HepG2 (cell line): ENCODE measurements around the gene ING2.

Experiments used
- ATF7-NPFF ChIP-seq: sonication (generic); formaldehyde crosslinking; IDR thresholded peaks from 2 replicates; pipeline ENCODE4 v1.8.1; 2023; ENCODE audit warnings: mild to moderate bottlenecking, low read depth, missing genetic modification reagents, moderate library complexity
- CBX1 ChIP-seq: IDR thresholded peaks from one replicate; pipeline ENCODE4 v1.6.1; 2016; ENCODE audit warnings: antibody characterized with exemption, low read depth
- FOSL2 ChIP-seq: sonication (generic); formaldehyde crosslinking; IDR thresholded peaks from 2 replicates; pipeline ENCODE4 v1.4.0; 2020; ENCODE audit warnings: missing genetic modification reagents
- IKZF4 ChIP-seq: sonication (generic); formaldehyde crosslinking; IDR thresholded peaks from 2 replicates; pipeline ENCODE4 v1.5.1; 2020; ENCODE audit warnings: borderline replicate concordance, mild to moderate bottlenecking, low read depth, missing genetic modification reagents; ENCODE audit errors: not compliant biosample characterization
- MXD4 ChIP-seq: IDR thresholded peaks from 2 replicates; pipeline ENCODE4 v1.6.1; 2016; ENCODE audit warnings: mild to moderate bottlenecking, missing biosample characterization, missing genetic modification reagents
- POLR2AphosphoS5 ChIP-seq: IDR thresholded peaks from 2 replicates; pipeline ENCODE4 v1.6.1; 2012; ENCODE audit warnings: low read depth, low read length
- THYN1 ChIP-seq: sonication (generic); formaldehyde crosslinking; IDR thresholded peaks from 2 replicates; pipeline ENCODE4 v1.8.1; 2023; ENCODE audit warnings: low read depth, mild to moderate bottlenecking, moderate library complexity, missing genetic modification reagents, borderline replicate concordance
- YY1 ChIP-seq: IDR thresholded peaks from 2 replicates; pipeline ENCODE4 v1.6.1; 2011; ENCODE audit warnings: low read length, low read depth, moderate library complexity, mild to moderate bottlenecking; ENCODE audit not compliant: insufficient read depth, insufficient replicate concordance
- ZHX1 ChIP-seq: sonication (generic); formaldehyde crosslinking; IDR thresholded peaks from 2 replicates; pipeline ENCODE4 v1.8.1; 2022; ENCODE audit warnings: low read depth, mild to moderate bottlenecking, missing genetic modification reagents
- ZNF121 ChIP-seq: sonication (generic); formaldehyde crosslinking; IDR thresholded peaks from 2 replicates; pipeline ENCODE4 v1.5.0; 2020; ENCODE audit warnings: mild to moderate bottlenecking, missing genetic modification reagents
- ZNF619 ChIP-seq: sonication (generic); formaldehyde crosslinking; IDR thresholded peaks from 2 replicates; pipeline ENCODE4 v1.4.0; 2020; ENCODE audit warnings: mild to moderate bottlenecking, missing genetic modification reagents
- TF ChIP-seq, protein P1 (sequence below): sonication (generic); formaldehyde crosslinking; IDR thresholded peaks from 2 replicates; pipeline ENCODE4 v1.4.0; 2020; ENCODE audit warnings: missing genetic modification reagents, mild to moderate bottlenecking, borderline replicate concordance
- TF ChIP-seq, protein P2 (sequence below): sonication (generic); formaldehyde crosslinking; IDR thresholded peaks from 2 replicates; pipeline ENCODE4 v1.4.0; 2020; ENCODE audit warnings: missing genetic modification reagents
- TF ChIP-seq, protein P3 (sequence below): sonication (generic); formaldehyde crosslinking; conservative IDR thresholded peaks from 2 replicates; pipeline ENCODE4 v1.4.0; 2020; ENCODE audit warnings: missing genetic modification reagents

GRCh38 chr4:183504930-183505610 is at the start of gene ING2:
- no peak for TF ChIP-seq ATF7-NPFF
- no peak for TF ChIP-seq MXD4
- TF ChIP-seq, protein P1, sequence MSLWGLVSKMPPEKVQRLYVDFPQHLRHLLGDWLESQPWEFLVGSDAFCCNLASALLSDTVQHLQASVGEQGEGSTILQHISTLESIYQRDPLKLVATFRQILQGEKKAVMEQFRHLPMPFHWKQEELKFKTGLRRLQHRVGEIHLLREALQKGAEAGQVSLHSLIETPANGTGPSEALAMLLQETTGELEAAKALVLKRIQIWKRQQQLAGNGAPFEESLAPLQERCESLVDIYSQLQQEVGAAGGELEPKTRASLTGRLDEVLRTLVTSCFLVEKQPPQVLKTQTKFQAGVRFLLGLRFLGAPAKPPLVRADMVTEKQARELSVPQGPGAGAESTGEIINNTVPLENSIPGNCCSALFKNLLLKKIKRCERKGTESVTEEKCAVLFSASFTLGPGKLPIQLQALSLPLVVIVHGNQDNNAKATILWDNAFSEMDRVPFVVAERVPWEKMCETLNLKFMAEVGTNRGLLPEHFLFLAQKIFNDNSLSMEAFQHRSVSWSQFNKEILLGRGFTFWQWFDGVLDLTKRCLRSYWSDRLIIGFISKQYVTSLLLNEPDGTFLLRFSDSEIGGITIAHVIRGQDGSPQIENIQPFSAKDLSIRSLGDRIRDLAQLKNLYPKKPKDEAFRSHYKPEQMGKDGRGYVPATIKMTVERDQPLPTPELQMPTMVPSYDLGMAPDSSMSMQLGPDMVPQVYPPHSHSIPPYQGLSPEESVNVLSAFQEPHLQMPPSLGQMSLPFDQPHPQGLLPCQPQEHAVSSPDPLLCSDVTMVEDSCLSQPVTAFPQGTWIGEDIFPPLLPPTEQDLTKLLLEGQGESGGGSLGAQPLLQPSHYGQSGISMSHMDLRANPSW (CRISPR knock-in tag), result no peak
- TF ChIP-seq YY1, result no peak
- no peak for TF ChIP-seq ZHX1 (CRISPR knock-in tag)
- TF ChIP-seq, protein P2, sequence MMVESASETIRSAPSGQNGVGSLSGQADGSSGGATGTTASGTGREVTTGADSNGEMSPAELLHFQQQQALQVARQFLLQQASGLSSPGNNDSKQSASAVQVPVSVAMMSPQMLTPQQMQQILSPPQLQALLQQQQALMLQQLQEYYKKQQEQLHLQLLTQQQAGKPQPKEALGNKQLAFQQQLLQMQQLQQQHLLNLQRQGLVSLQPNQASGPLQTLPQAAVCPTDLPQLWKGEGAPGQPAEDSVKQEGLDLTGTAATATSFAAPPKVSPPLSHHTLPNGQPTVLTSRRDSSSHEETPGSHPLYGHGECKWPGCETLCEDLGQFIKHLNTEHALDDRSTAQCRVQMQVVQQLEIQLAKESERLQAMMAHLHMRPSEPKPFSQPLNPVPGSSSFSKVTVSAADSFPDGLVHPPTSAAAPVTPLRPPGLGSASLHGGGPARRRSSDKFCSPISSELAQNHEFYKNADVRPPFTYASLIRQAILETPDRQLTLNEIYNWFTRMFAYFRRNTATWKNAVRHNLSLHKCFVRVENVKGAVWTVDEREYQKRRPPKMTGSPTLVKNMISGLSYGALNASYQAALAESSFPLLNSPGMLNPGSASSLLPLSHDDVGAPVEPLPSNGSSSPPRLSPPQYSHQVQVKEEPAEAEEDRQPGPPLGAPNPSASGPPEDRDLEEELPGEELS (CRISPR knock-in tag), result no peak
- TF ChIP-seq ZNF121 (CRISPR knock-in tag), result no peak
- TF ChIP-seq IKZF4 (CRISPR knock-in tag), result no peak
- no peak for TF ChIP-seq THYN1 (CRISPR knock-in tag)
- no peak for TF ChIP-seq ZNF619
- TF ChIP-seq POLR2AphosphoS5, result no peak
- no peak for TF ChIP-seq FOSL2 (CRISPR knock-in tag)
- TF ChIP-seq, protein P3, sequence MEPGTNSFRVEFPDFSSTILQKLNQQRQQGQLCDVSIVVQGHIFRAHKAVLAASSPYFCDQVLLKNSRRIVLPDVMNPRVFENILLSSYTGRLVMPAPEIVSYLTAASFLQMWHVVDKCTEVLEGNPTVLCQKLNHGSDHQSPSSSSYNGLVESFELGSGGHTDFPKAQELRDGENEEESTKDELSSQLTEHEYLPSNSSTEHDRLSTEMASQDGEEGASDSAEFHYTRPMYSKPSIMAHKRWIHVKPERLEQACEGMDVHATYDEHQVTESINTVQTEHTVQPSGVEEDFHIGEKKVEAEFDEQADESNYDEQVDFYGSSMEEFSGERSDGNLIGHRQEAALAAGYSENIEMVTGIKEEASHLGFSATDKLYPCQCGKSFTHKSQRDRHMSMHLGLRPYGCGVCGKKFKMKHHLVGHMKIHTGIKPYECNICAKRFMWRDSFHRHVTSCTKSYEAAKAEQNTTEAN (CRISPR knock-in tag), result no peak
- TF ChIP-seq CBX1, result no peak
